DND-41 (cell line): Measurements from ENCODE around the gene ADAMTS12.

ENCODE experiments used
- CTCF ChIP-seq: IDR thresholded peaks from 2 replicates; pipeline ENCODE4 v1.5.1; 2012; ENCODE audit warnings: borderline replicate concordance, low read length, moderate library complexity, mild to moderate bottlenecking; ENCODE audit not compliant: poor library complexity, severe bottlenecking; ENCODE audit errors: extremely low read depth
- EZH2 ChIP-seq: IDR thresholded peaks from 3 replicates; pipeline ENCODE4 v1.6.1; 2012; ENCODE audit warnings: borderline replicate concordance, low read depth, mild to moderate bottlenecking, moderate library complexity, low read length, inconsistent platforms; ENCODE audit not compliant: severe bottlenecking

GRCh38 chr5:33476992-33477391 is 414.8 kb downstream of the ADAMTS12 start:
- TF ChIP-seq CTCF (no peak), EZH2 (no peak)
